ENCODE results near the gene SERPINA4. TPM values are rescaled to one million over a fixed set of nuclear protein-coding genes. Genes with fewer than 3 reads are reported as not detected.

The SERPINA4 gene
- total and polyA plus RNA-seq, 2 of the 13 experiments (the other 11 are each of a cell fraction or from before 2014, with no cell fraction given), result 39.1 to 57.8 TPM

DNA sequence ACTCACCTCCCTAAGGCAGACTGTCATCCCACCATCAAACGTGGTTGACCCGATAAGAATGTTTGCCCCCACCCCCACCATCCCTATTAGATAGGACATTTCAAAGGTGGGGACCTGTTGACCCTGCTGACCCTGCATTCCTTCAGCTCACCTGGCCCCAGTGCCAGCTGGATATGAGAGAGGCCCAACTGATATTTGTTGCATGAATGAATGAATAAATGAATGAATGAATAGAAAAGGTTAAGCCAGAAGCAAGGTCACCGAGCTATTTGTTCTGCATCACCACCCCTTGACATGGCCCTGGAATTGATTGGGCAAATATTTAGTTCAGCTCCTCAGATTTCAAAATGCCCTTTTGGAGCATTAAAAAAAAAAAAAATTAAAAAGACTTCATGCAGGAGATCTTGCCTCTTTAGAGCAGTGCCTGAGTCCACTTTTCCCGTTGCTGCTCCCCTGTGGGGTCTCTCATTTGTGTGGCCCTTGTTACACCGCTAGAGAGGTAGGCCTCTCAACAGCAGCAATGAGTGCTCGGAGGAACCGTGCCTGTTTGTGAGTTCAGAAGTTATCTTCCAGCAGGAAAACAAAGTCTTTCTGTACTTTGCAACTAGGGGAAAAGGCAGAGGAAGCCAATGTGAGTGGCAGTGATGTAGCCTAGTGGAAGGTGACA lies 11.5 kb downstream of the SERPINA4 start (continued):
- TF ChIP-seq, protein P1, sequence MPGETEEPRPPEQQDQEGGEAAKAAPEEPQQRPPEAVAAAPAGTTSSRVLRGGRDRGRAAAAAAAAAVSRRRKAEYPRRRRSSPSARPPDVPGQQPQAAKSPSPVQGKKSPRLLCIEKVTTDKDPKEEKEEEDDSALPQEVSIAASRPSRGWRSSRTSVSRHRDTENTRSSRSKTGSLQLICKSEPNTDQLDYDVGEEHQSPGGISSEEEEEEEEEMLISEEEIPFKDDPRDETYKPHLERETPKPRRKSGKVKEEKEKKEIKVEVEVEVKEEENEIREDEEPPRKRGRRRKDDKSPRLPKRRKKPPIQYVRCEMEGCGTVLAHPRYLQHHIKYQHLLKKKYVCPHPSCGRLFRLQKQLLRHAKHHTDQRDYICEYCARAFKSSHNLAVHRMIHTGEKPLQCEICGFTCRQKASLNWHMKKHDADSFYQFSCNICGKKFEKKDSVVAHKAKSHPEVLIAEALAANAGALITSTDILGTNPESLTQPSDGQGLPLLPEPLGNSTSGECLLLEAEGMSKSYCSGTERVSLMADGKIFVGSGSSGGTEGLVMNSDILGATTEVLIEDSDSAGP (CRISPR knock-in tag; IDR thresholded peaks at IDR 0.05; ENCODE audit: borderline replicate concordance), result peak; percentile 62; the same call in 1 of the 2 replicates
- peak; percentile 41; the same call in 1 of the 2 replicates for TF ChIP-seq ZNF724P (CRISPR knock-in tag; IDR thresholded peaks at IDR 0.05; ENCODE audit: borderline replicate concordance)
- TF ChIP-seq, protein P2, sequence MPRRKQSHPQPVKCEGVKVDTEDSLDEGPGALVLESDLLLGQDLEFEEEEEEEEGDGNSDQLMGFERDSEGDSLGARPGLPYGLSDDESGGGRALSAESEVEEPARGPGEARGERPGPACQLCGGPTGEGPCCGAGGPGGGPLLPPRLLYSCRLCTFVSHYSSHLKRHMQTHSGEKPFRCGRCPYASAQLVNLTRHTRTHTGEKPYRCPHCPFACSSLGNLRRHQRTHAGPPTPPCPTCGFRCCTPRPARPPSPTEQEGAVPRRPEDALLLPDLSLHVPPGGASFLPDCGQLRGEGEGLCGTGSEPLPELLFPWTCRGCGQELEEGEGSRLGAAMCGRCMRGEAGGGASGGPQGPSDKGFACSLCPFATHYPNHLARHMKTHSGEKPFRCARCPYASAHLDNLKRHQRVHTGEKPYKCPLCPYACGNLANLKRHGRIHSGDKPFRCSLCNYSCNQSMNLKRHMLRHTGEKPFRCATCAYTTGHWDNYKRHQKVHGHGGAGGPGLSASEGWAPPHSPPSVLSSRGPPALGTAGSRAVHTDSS (CRISPR knock-in tag; conservative IDR thresholded peaks at IDR 0.05), result no peak
- TF ChIP-seq FOXA3 (CRISPR knock-in tag; IDR thresholded peaks at IDR 0.05), result peak; percentile 70
- TF ChIP-seq AKAP8 (CRISPR knock-in tag; IDR thresholded peaks at IDR 0.05), result peak; percentile 76; the same call in 1 of the 2 replicates
- TF ChIP-seq ZFP62 (CRISPR knock-in tag; IDR thresholded peaks at IDR 0.05), result no peak
- TF ChIP-seq, protein P3, sequence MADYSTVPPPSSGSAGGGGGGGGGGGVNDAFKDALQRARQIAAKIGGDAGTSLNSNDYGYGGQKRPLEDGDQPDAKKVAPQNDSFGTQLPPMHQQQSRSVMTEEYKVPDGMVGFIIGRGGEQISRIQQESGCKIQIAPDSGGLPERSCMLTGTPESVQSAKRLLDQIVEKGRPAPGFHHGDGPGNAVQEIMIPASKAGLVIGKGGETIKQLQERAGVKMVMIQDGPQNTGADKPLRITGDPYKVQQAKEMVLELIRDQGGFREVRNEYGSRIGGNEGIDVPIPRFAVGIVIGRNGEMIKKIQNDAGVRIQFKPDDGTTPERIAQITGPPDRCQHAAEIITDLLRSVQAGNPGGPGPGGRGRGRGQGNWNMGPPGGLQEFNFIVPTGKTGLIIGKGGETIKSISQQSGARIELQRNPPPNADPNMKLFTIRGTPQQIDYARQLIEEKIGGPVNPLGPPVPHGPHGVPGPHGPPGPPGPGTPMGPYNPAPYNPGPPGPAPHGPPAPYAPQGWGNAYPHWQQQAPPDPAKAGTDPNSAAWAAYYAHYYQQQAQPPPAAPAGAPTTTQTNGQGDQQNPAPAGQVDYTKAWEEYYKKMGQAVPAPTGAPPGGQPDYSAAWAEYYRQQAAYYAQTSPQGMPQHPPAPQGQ (CRISPR knock-in tag; IDR thresholded peaks at IDR 0.05; ENCODE audit: borderline replicate concordance), result no peak
- no peak for TF ChIP-seq MTA3 (CRISPR knock-in tag; IDR thresholded peaks at IDR 0.05)
- TF ChIP-seq MAFF (IDR thresholded peaks at IDR 0.05; ENCODE audit: low read depth, low read length), result no peak
- TF ChIP-seq, protein P4, sequence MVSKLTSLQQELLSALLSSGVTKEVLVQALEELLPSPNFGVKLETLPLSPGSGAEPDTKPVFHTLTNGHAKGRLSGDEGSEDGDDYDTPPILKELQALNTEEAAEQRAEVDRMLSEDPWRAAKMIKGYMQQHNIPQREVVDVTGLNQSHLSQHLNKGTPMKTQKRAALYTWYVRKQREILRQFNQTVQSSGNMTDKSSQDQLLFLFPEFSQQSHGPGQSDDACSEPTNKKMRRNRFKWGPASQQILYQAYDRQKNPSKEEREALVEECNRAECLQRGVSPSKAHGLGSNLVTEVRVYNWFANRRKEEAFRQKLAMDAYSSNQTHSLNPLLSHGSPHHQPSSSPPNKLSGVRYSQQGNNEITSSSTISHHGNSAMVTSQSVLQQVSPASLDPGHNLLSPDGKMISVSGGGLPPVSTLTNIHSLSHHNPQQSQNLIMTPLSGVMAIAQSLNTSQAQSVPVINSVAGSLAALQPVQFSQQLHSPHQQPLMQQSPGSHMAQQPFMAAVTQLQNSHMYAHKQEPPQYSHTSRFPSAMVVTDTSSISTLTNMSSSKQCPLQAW (CRISPR knock-in tag; IDR thresholded peaks at IDR 0.05), result 0 out of 2 replicates have a peak, but pooled peaks have one; percentile 8
- TF ChIP-seq KAT2B (IDR thresholded peaks at IDR 0.05; ENCODE audit: borderline replicate concordance, low read depth, low read length), result peak; percentile 3; the same call in 1 of the 2 replicates
- TF ChIP-seq, protein P5, sequence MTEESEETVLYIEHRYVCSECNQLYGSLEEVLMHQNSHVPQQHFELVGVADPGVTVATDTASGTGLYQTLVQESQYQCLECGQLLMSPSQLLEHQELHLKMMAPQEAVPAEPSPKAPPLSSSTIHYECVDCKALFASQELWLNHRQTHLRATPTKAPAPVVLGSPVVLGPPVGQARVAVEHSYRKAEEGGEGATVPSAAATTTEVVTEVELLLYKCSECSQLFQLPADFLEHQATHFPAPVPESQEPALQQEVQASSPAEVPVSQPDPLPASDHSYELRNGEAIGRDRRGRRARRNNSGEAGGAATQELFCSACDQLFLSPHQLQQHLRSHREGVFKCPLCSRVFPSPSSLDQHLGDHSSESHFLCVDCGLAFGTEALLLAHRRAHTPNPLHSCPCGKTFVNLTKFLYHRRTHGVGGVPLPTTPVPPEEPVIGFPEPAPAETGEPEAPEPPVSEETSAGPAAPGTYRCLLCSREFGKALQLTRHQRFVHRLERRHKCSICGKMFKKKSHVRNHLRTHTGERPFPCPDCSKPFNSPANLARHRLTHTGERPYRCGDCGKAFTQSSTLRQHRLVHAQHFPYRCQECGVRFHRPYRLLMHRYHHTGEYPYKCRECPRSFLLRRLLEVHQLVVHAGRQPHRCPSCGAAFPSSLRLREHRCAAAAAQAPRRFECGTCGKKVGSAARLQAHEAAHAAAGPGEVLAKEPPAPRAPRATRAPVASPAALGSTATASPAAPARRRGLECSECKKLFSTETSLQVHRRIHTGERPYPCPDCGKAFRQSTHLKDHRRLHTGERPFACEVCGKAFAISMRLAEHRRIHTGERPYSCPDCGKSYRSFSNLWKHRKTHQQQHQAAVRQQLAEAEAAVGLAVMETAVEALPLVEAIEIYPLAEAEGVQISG (CRISPR knock-in tag; IDR thresholded peaks at IDR 0.05), result no peak
- TF ChIP-seq TAF1 (CRISPR knock-in tag; IDR thresholded peaks at IDR 0.05), result no peak
- TF ChIP-seq ZNF547 (CRISPR knock-in tag; IDR thresholded peaks at IDR 0.05), result no peak
- no peak for TF ChIP-seq ZFP36L2 (CRISPR knock-in tag; IDR thresholded peaks at IDR 0.05)
- TF ChIP-seq, protein P6, sequence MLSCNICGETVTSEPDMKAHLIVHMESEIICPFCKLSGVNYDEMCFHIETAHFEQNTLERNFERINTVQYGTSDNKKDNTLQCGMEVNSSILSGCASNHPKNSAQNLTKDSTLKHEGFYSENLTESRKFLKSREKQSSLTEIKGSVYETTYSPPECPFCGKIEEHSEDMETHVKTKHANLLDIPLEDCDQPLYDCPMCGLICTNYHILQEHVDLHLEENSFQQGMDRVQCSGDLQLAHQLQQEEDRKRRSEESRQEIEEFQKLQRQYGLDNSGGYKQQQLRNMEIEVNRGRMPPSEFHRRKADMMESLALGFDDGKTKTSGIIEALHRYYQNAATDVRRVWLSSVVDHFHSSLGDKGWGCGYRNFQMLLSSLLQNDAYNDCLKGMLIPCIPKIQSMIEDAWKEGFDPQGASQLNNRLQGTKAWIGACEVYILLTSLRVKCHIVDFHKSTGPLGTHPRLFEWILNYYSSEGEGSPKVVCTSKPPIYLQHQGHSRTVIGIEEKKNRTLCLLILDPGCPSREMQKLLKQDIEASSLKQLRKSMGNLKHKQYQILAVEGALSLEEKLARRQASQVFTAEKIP (CRISPR knock-in tag; IDR thresholded peaks at IDR 0.05; ENCODE audit: borderline replicate concordance), result no peak
- peak; percentile 22; the same call in 1 of the 2 replicates for TF ChIP-seq YEATS2 (CRISPR knock-in tag; IDR thresholded peaks at IDR 0.05; ENCODE audit: borderline replicate concordance)

Data from HepG2 (cell line).